Measurements from ENCODE around the gene BBS9. TPM values are rescaled to one million over a fixed set of nuclear protein-coding genes. Genes with fewer than 3 reads are reported as not detected.

The BBS9 gene
- total and polyA plus RNA-seq, 2 donors (not counting 3 experiments of a cell fraction or from before 2014, with no cell fraction given) = 5.7 to 17.4 TPM

DNA sequence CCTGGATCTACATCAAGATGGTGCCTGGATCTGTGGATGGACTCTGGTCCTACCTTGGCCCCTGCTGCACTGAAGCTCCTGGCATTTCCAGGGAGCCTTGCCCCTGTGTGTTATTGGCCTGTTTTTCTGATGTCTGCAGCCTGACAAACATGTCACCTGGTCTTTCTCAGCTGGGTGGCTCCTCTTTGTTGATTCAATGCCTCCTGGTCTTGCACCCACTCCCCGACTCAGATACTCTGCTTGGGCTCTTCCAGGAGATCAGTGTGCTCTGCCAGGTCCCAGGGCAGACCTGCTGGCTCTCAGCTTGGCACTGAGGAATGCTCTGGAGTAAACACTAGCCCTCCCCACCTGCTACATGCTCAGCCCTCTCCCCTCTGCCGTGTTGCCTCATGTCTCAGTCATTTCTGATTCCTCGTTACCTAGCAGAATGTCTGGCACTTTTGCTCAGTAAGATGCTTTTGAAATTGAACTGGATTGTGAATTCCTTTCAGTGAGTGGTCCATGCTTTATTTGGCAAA is 522.7 kb downstream of the BBS9 start:
- no peak for FAIRE-seq
- Histone ChIP-seq H3K27ac (ENCODE audit: insufficient read depth, low read depth, low read length) (no peak overlapping the region), H3K79me2 (ENCODE audit: control insufficient read depth, insufficient read depth, low read length) (no peaks in the 10 kb centered on the region), H3K4me2 (ENCODE audit: insufficient read depth, low read length) (no peak overlapping the region), H3K9me3 (replicated peaks; ENCODE audit: control insufficient read depth, insufficient read depth, low read length) (no peaks in the 10 kb centered on the region), H2AFZ (ENCODE audit: low read depth, low read length) (no peak overlapping the region), H3K36me3 (ENCODE audit: control insufficient read depth in 2 of 2, extremely low read depth in 1 of 2, insufficient read depth in 2 of 2, low read length in 2 of 2) (no peaks in the 10 kb centered on the region), H4K20me1 (replicated peaks; ENCODE audit: control insufficient read depth, extremely low read depth, insufficient read depth, low read length) (no peaks in the 10 kb centered on the region), H3K27me3 (ENCODE audit: control insufficient read depth in 2 of 2, insufficient read depth in 2 of 2, low read length in 2 of 2) (no peaks in the 10 kb centered on the region), H3K4me3 (replicated peaks in 1 of 3; ENCODE audit: insufficient read depth in 1 of 3, low read depth in 1 of 3, low read length in 3 of 3) (no peak overlapping the region), H3K9ac (replicated peaks; ENCODE audit: extremely low read depth, insufficient read depth, low read length) (no peak overlapping the region), H3K9me1 (replicated peaks; ENCODE audit: control insufficient read depth, extremely low read depth, insufficient read depth, low read length) (no peaks in the 10 kb centered on the region), H3K4me1 (ENCODE audit: control insufficient read depth, extremely low read depth, insufficient read depth, low read length) (no peaks in the 10 kb centered on the region)
- TF ChIP-seq MYC (IDR thresholded peaks at IDR 0.05; ENCODE audit: low read depth, low read length) (no peak), POLR2A (IDR thresholded peaks at IDR 0.05; ENCODE audit: low read depth, low read length) (no peak), JUN (IDR thresholded peaks at IDR 0.05; ENCODE audit: borderline replicate concordance, insufficient read depth, insufficient read length, low read depth) (no peak), GATA2 (IDR thresholded peaks at IDR 0.05; ENCODE audit: insufficient read depth, insufficient read length, low read depth, low read length) (no peak), EZH2 (IDR thresholded peaks at IDR 0.05; ENCODE audit: borderline replicate concordance, low read depth, low read length, severe bottlenecking) (no peak), FOS (IDR thresholded peaks at IDR 0.05; ENCODE audit: borderline replicate concordance, insufficient read depth, low read length) (no peak), POLR2AphosphoS5 (IDR thresholded peaks at IDR 0.05; ENCODE audit: insufficient read depth, low read depth, low read length) (no peak)
- TF ChIP-seq, protein P1, sequence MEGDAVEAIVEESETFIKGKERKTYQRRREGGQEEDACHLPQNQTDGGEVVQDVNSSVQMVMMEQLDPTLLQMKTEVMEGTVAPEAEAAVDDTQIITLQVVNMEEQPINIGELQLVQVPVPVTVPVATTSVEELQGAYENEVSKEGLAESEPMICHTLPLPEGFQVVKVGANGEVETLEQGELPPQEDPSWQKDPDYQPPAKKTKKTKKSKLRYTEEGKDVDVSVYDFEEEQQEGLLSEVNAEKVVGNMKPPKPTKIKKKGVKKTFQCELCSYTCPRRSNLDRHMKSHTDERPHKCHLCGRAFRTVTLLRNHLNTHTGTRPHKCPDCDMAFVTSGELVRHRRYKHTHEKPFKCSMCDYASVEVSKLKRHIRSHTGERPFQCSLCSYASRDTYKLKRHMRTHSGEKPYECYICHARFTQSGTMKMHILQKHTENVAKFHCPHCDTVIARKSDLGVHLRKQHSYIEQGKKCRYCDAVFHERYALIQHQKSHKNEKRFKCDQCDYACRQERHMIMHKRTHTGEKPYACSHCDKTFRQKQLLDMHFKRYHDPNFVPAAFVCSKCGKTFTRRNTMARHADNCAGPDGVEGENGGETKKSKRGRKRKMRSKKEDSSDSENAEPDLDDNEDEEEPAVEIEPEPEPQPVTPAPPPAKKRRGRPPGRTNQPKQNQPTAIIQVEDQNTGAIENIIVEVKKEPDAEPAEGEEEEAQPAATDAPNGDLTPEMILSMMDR (IDR thresholded peaks at IDR 0.05; ENCODE audit: extremely low read depth in 1 of 2, insufficient read depth in 1 of 2, low read depth in 1 of 2, low read length in 2 of 2) = no peak
- TF ChIP-seq, protein P2, sequence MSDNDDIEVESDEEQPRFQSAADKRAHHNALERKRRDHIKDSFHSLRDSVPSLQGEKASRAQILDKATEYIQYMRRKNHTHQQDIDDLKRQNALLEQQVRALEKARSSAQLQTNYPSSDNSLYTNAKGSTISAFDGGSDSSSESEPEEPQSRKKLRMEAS (IDR thresholded peaks at IDR 0.05; ENCODE audit: insufficient read depth, insufficient read length) = no peak
- DNase-seq (ENCODE audit: low read depth, low spot score) = no peak
- intact Hi-C loops (cut with micrococcal nuclease) = no loop called here
- ChIA-PET POLR2A (no interaction called here), CTCF (no interaction called here)
- no TSS peak for BruUV-seq (replicated peaks)
- dilution Hi-C loops (cut with MboI; ENCODE audit: extremely low pct_ligation_motif_present, low sequenced_read_pairs) = no loop called here

All from endothelial cell of umbilical vein (primary cell).